A549 (cell line): ENCODE results near the gene PTCH2. TPM values are rescaled to one million over a fixed set of nuclear protein-coding genes. Genes with fewer than 3 reads are reported as not detected.

Experiments
- ATAC-seq, 2 experiments: fragments of 200-7000 bp in 1 of 2; fragments of >200 bp in 1 of 2; cut with Nextera tagmentation in 1 of 2; cut with Tn5 transposase in 1 of 2; 3 replicates each; pipeline versions ENCODE4 v1.8.0 to v1.9.1; 2018 to 2020; ENCODE audit warnings: mild to moderate bottlenecking in 1 of 2, moderate library complexity in 1 of 2
- CTCF ChIA-PET: fragments of 300-600 bp; sonication (Branson Sonifier 250); formaldehyde crosslinking; extraction: SDS; loops from one replicate; lab custom pipeline; 2021; ENCODE audit warnings: antibody characterized with exemption, inconsistent platforms; lab: Yijun Ruan, JAX
- POLR2A ChIA-PET: fragments of 350-600 bp; formaldehyde crosslinking; extraction: SDS; loops from one replicate; lab custom pipeline; 2021; ENCODE audit warnings: antibody characterized with exemption, inconsistent platforms; lab: Yijun Ruan, JAX
- DNase-seq, 2 experiments: peaks; one replicate each; pipeline versions ENCODE4 v3.0.0 to v3.0.0-alpha.2; 2011 to 2016; ENCODE audit warnings: low read depth in 1 of 2, low spot score in 1 of 2
- FAIRE-seq: peaks from 2 replicates; lab custom pipeline; 2011; peaks lifted over from hg19 to GRCh38; lab: Jason Lieb, UNC
- H3K27ac ChIP-seq, 2 experiments: fragments of >200 bp; sonication (Bioruptor Twin); formaldehyde crosslinking; 3 replicates each; pipeline ENCODE4 v1.5.1; 2016 to 2017
- H3K4me1 ChIP-seq: fragments of >200 bp; sonication (Bioruptor Twin); formaldehyde crosslinking; 3 replicates; pipeline ENCODE4 v1.6.1; 2016
- H3K4me2 ChIP-seq: fragments of >200 bp; sonication (Bioruptor Twin); formaldehyde crosslinking; 3 replicates; pipeline ENCODE4 v1.6.1; 2016
- H3K4me3 ChIP-seq: fragments of >200 bp; sonication (Bioruptor Twin); formaldehyde crosslinking; 3 replicates; pipeline ENCODE4 v1.5.1; 2016
- H3K9me3 ChIP-seq: fragments of >200 bp; sonication (Bioruptor Twin); formaldehyde crosslinking; 3 replicates; pipeline ENCODE4 v1.6.1; 2016
- BCL3 ChIP-seq: fragments of >200 bp; sonication (Bioruptor Twin); formaldehyde crosslinking; IDR thresholded peaks from 3 replicates; pipeline ENCODE4 v1.6.1; 2016
- CEBPB ChIP-seq, 2 experiments: fragments of >200 bp in 1 of 2; sonication (Bioruptor Twin) in 1 of 2; formaldehyde crosslinking in 1 of 2; IDR thresholded peaks; 2 replicates each; pipeline ENCODE4 v1.6.1; 2012 to 2016
- CHD4 ChIP-seq: fragments of 200-600 bp; sonication (generic); IDR thresholded peaks from 2 replicates; pipeline ENCODE4 v1.6.1; 2016; ENCODE audit warnings: antibody characterized with exemption, mild to moderate bottlenecking, borderline replicate concordance
- CTCF ChIP-seq: fragments of >200 bp; sonication (Bioruptor Twin); formaldehyde crosslinking; IDR thresholded peaks from 3 replicates; pipeline ENCODE4 v1.5.1; 2016
- EHF ChIP-seq: fragments of 250-450 bp; sonication (Bioruptor Pico); IDR thresholded peaks from 2 replicates; pipeline ENCODE4 v1.5.0; 2020; ENCODE audit warnings: mild to moderate bottlenecking
- FOSL2 ChIP-seq, 2 experiments: fragments of 450-650 bp in 1 of 2; fragments of >200 bp in 1 of 2; sonication (Bioruptor Twin) in 1 of 2; formaldehyde crosslinking; IDR thresholded peaks; 2 replicates each; pipeline versions ENCODE4 v1.5.0 to v1.6.1; 2016 to 2020; ENCODE audit warnings: mild to moderate bottlenecking in 1 of 2, moderate library complexity in 1 of 2
- HEYL ChIP-seq: fragments of 250-450 bp; sonication (Bioruptor Pico); IDR thresholded peaks from 2 replicates; pipeline ENCODE4 v1.8.0; 2021; ENCODE audit warnings: mild to moderate bottlenecking, moderate library complexity
- HMGXB4 ChIP-seq: fragments of 250-450 bp; sonication (Bioruptor Pico); IDR thresholded peaks from 2 replicates; pipeline ENCODE4 v1.5.0; 2021; ENCODE audit warnings: mild to moderate bottlenecking, moderate library complexity, borderline replicate concordance
- JUNB ChIP-seq: fragments of >200 bp; sonication (Bioruptor Twin); formaldehyde crosslinking; IDR thresholded peaks from 2 replicates; pipeline ENCODE4 v1.6.1; 2016
- MAZ ChIP-seq: fragments of 150-350 bp; IDR thresholded peaks from 2 replicates; pipeline ENCODE4 v1.6.1; 2014; ENCODE audit warnings: antibody characterized with exemption, low read depth, low read length, borderline replicate concordance
- NFE2L2 ChIP-seq: fragments of 150-350 bp; conservative IDR thresholded peaks from 2 replicates; pipeline ENCODE4 v1.6.1; 2014; ENCODE audit warnings: low read length
- NR3C1 ChIP-seq: fragments of >200 bp; sonication (Bioruptor Twin); formaldehyde crosslinking; IDR thresholded peaks from 3 replicates; pipeline ENCODE4 v1.6.1; 2017
- PBX3 ChIP-seq: IDR thresholded peaks from 2 replicates; pipeline ENCODE4 v1.6.1; 2012
- POLR2A ChIP-seq: IDR thresholded peaks from 2 replicates; pipeline ENCODE4 v1.6.1; 2012; ENCODE audit warnings: mild to moderate bottlenecking, low read length
- POLR2AphosphoS2 ChIP-seq: conservative IDR thresholded peaks from 2 replicates; pipeline ENCODE4 v1.6.1; 2012; ENCODE audit warnings: low read length, improper control_type of control experiment, inconsistent platforms
- RCOR1 ChIP-seq: fragments of 150-350 bp; IDR thresholded peaks from 2 replicates; pipeline ENCODE4 v1.6.1; 2014; ENCODE audit warnings: antibody characterized with exemption, low read length, low read depth
- RNF2 ChIP-seq: fragments of 200-600 bp; sonication (generic); IDR thresholded peaks from 2 replicates; pipeline ENCODE4 v1.6.1; 2016; ENCODE audit warnings: low read depth, mild to moderate bottlenecking, antibody characterized with exemption, moderate library complexity, borderline replicate concordance
- SREBF2 ChIP-seq: fragments of 450-650 bp; IDR thresholded peaks from 2 replicates; pipeline ENCODE4 v1.6.1; 2014; ENCODE audit warnings: mild to moderate bottlenecking, moderate library complexity
- TP53 ChIP-seq: fragments of 250-450 bp; sonication (Bioruptor Pico); IDR thresholded peaks from 2 replicates; pipeline ENCODE4 v1.5.0; 2021; ENCODE audit warnings: mild to moderate bottlenecking, moderate library complexity
- ZFP36 ChIP-seq: fragments of 450-650 bp; IDR thresholded peaks from 2 replicates; pipeline ENCODE4 v1.6.1; 2014; ENCODE audit warnings: borderline replicate concordance; ENCODE audit not compliant: partially characterized antibody
- WGBS: methylation state at CpG from one replicate; pipeline ENCODE4 v1.1.6; 2017; ENCODE audit errors: missing lambda C conversion rate; 5-methylcytosine and 5-hydroxymethylcytosine counted together
- polyA plus RNA-seq, 4 experiments: library from polyadenylated mRNA; depleted of rRNA in 3 of 4; stranded (reverse); fragments of >200 nt; fragmentation: RNase III in 1 of 4; extraction: RNeasy Plus Mini Kit Qiagen cat#74134 plus additional on column Dnase treatment in 1 of 4; gene quantifications; 2 replicates in 3 of 4; 3 replicates in 1 of 4; pipeline ENCODE4 v1.2.3, GENCODE V29; 2011 to 2017
- TF ChIP-seq, protein P1 (sequence below): fragments of >200 bp; sonication (Bioruptor Twin); formaldehyde crosslinking; IDR thresholded peaks from 2 replicates; pipeline ENCODE4 v1.6.1; 2016
- TF ChIP-seq, protein P2 (sequence below): fragments of 250-450 bp; sonication (Bioruptor Pico); IDR thresholded peaks from 2 replicates; pipeline ENCODE4 v1.5.0; 2020; ENCODE audit warnings: low read depth, mild to moderate bottlenecking, moderate library complexity
- TF ChIP-seq, protein P3 (sequence below): fragments of 150-350 bp; IDR thresholded peaks from 2 replicates; pipeline ENCODE4 v1.6.1; 2014; ENCODE audit warnings: low read depth, mild to moderate bottlenecking, low read length

The PTCH2 gene
- polyA plus RNA-seq, 2 of the 4 experiments (the other 2 are of a cell fraction), result 0.14 to 0.32 TPM

- no peak for DNase-seq
- CTCF ChIA-PET, result interaction anchor here (0.6 to 0.7 kb wide), 3 partner anchors 16 to 1097 kb away, joined by 3 to 5 read pairs (median 4); no protein-coding TSS in a partner anchor
- ATAC-seq, result no peak
- TF ChIP-seq HMGXB4 (CRISPR knock-in tag) (no peak), CHD4 (no peak), MAZ (no peak), SREBF2 (no peak)
- POLR2A ChIA-PET, result interaction anchor here (0.7 kb wide), 1 partner anchor 19 kb away, joined by 3 read pairs; no protein-coding TSS in a partner anchor
- Histone ChIP-seq H3K4me1 (no peaks in the 10 kb centered on the region), H3K9me3 (no peaks in the 10 kb centered on the region), H3K4me2 (no peak overlapping the region), H3K27ac (no peak overlapping the region), H3K4me3 (no peak overlapping the region)
- no peak for FAIRE-seq
- 100% methylated on average over 1 of the region's 1 CpG for WGBS
These were observed 8.3 kb upstream of the PTCH2 start for GRCh38 chr1:44851308-44851707.

GRCh38 chr1:44849575-44850132, 6.6 kb upstream of the PTCH2 start:
- FAIRE-seq, result no peak
- no peak for DNase-seq
- TF ChIP-seq CHD4 (no peak), RCOR1 (no peak), EHF (CRISPR knock-in tag) (no peak)
- TF ChIP-seq, protein P1, sequence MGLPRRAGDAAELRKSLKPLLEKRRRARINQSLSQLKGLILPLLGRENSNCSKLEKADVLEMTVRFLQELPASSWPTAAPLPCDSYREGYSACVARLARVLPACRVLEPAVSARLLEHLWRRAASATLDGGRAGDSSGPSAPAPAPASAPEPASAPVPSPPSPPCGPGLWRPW, result no peak
- no peak overlapping the region for H3K4me2 ChIP-seq
- CTCF ChIA-PET, result interaction anchor here (1.4 kb wide), 1 partner anchor 108 kb away, joined by 3 read pairs; no protein-coding TSS in a partner anchor
- POLR2A ChIA-PET, result no interaction called here
- no peak overlapping the region for H3K4me3 ChIP-seq
- no peaks in the 10 kb centered on the region for H3K4me1 ChIP-seq
- WGBS, result 88% methylated on average over 2 of the region's 2 CpGs
- no peaks in the 10 kb centered on the region for H3K9me3 ChIP-seq
- H3K27ac ChIP-seq, result no peak overlapping the region
- ATAC-seq, result no peak

DNA sequence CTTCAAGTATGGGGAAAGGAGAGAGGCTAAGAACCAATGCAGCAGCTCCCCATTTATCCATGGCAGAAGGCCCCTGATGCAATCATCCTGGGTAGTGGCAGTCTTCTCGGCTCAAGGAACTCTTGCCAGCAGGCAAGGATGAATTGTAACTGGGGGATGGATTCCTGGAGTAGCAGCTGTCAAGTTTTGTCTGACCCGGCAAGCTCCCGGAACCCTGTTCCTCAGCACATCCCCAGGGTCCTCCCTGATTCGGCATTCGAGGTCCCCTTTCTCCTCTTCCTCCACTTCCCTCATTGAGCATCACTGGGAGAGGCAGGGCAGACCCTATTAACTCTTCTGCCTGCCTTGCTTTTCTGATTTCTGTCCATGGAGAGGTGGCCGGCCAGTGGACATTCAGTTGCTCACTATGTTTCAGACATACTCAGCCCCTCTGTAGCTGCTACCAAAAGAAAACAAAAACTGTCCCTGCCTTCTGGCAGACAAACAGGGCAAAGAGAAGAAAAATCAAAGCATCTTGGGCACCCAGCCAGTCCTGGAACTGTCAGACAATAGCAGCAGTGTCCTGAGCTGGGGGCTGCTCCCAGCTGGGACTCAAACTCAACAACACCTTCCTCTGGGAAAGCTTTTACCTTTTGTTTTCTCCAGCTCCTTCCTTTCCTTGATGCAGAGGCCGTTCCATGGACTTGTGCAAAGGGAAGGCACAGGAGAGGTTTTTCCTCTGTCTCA, 5.6 kb upstream of the PTCH2 start:
- H3K4me2 ChIP-seq, result no peak overlapping the region
- H3K27ac ChIP-seq, result no peak overlapping the region
- no peak for FAIRE-seq
- no peak for ATAC-seq
- TF ChIP-seq RNF2 (no peak), HEYL (no peak), JUNB (no peak), NFE2L2 (no peak), CEBPB (IDR thresholded peaks at IDR 0.05) (no peak), PBX3 (no peak), CTCF (no peak), SREBF2 (no peak), ZFP36 (no peak), POLR2A (no peak), BCL3 (no peak), POLR2AphosphoS2 (no peak), NR3C1 (no peak), TP53 (CRISPR knock-in tag) (no peak), FOSL2 (IDR thresholded peaks at IDR 0.05) (no peak), FOSL2 (CRISPR knock-in tag; IDR thresholded peaks at IDR 0.05) (no peak)
- TF ChIP-seq, protein P2, sequence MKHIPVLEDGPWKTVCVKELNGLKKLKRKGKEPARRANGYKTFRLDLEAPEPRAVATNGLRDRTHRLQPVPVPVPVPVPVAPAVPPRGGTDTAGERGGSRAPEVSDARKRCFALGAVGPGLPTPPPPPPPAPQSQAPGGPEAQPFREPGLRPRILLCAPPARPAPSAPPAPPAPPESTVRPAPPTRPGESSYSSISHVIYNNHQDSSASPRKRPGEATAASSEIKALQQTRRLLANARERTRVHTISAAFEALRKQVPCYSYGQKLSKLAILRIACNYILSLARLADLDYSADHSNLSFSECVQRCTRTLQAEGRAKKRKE (CRISPR knock-in tag), result no peak
- TF ChIP-seq, protein P3, sequence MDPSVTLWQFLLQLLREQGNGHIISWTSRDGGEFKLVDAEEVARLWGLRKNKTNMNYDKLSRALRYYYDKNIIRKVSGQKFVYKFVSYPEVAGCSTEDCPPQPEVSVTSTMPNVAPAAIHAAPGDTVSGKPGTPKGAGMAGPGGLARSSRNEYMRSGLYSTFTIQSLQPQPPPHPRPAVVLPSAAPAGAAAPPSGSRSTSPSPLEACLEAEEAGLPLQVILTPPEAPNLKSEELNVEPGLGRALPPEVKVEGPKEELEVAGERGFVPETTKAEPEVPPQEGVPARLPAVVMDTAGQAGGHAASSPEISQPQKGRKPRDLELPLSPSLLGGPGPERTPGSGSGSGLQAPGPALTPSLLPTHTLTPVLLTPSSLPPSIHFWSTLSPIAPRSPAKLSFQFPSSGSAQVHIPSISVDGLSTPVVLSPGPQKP, result no peak
- H3K4me3 ChIP-seq, result no peak overlapping the region
- no peaks in the 10 kb centered on the region for H3K9me3 ChIP-seq
- no peaks in the 10 kb centered on the region for H3K4me1 ChIP-seq
- no peak for DNase-seq
- ChIA-PET POLR2A (no interaction called here), CTCF (interaction anchor here (1.0 to 1.4 kb wide), 3 partner anchors 12 to 109 kb away, joined by 3 read pairs; no protein-coding TSS in a partner anchor)
- 89% methylated on average over 7 of the region's 7 CpGs for WGBS
